H1 (cell line): ENCODE results near the gene PGAM2. TPM values are rescaled to one million over a fixed set of nuclear protein-coding genes. Genes with fewer than 3 reads are reported as not detected.

Source experiments
- CREB1 ChIP-seq: IDR thresholded peaks from 2 replicates; pipeline ENCODE4 v1.6.1; 2012; ENCODE audit warnings: inconsistent platforms
- EZH2 ChIP-seq: fragments of 200-600 bp; sonication (generic); IDR thresholded peaks from 2 replicates; pipeline ENCODE4 v1.7.1; 2012; ENCODE audit warnings: low read depth, mild to moderate bottlenecking, moderate library complexity, low read length, inconsistent platforms; ENCODE audit not compliant: severe bottlenecking
- HDAC6 ChIP-seq: IDR thresholded peaks from one replicate; pipeline ENCODE4 v1.7.1; 2012; ENCODE audit warnings: low read depth, mild to moderate bottlenecking, inconsistent platforms, low read length, moderate library complexity
- MAX ChIP-seq: IDR thresholded peaks from 2 replicates; pipeline ENCODE4 v1.6.1; 2012; ENCODE audit warnings: inconsistent platforms
- RBBP5 ChIP-seq: IDR thresholded peaks from 2 replicates; pipeline ENCODE4 v1.7.1; 2012; ENCODE audit warnings: low read depth, mild to moderate bottlenecking, inconsistent platforms, low read length, moderate library complexity, borderline replicate concordance
- RXRA ChIP-seq: IDR thresholded peaks from 2 replicates; pipeline ENCODE4 v1.6.1; 2011; ENCODE audit warnings: low read depth, mild to moderate bottlenecking, low read length, moderate library complexity; ENCODE audit not compliant: insufficient read depth
- SIN3A ChIP-seq, 2 experiments: IDR thresholded peaks in 1 of 2; conservative IDR thresholded peaks in 1 of 2; 2 replicates each; pipeline ENCODE4 v1.6.1; 2011 to 2012; ENCODE audit warnings: low read length in 2 of 2, improper control_type of control experiment in 1 of 2, low read depth in 1 of 2, mild to moderate bottlenecking in 1 of 2
- polyA plus RNA-seq, 7 experiments: library from polyadenylated mRNA; depleted of rRNA in 3 of 7; stranded (reverse) in 5 of 7; unstranded in 2 of 7; fragments of >200 nt in 5 of 7; fragments of 200-250 nt in 2 of 7; gene quantifications; 1 replicate in 5 of 7; 2 replicates in 1 of 7; 4 replicates in 1 of 7; pipeline versions ENCODE4 v1.2.1 to v1.2.3, GENCODE V29; 2011 to 2013; ENCODE audit warnings: missing spikeins in 2 of 7, mixed read lengths in 2 of 7
- total RNA-seq: library from RNA; stranded (reverse); fragmentation: NEBNext Ultra II Directional; extraction: Animal tissue kit (Norgen Biotek cat#: 25700); gene quantifications from 2 replicates; pipeline ENCODE4 v1.2.1, GENCODE V29; 2021

The PGAM2 gene
- total and polyA plus RNA-seq, 2 of the 8 experiments (the other 6 are each of a cell fraction or from before 2014, with no cell fraction given), result 2.1 to 2.9 TPM

GRCh38 chr7:44060948-44061644 is 4.3 kb downstream of the PGAM2 start (continued):
- TF ChIP-seq RBBP5 (no peak), SIN3A (conservative IDR thresholded peaks at IDR 0.05 in 1 of 2, IDR thresholded peaks at IDR 0.05 in 1 of 2; ENCODE audit: low read depth in 1 of 2, low read length in 2 of 2) (no peak), CREB1 (no peak), RXRA (no peak), EZH2 (no peak), HDAC6 (no peak), MAX (no peak)
